ENCODE measurements around the gene ORM1.

ORM1 gene

GRCh38 chr9:114287763-114288192, 35.1 kb upstream of the ORM1 start:
- no peak for DNase-seq (ENCODE audit: low read depth)

- DNase-seq (ENCODE audit: low read depth), result no peak
Measured at GRCh38 chr9:114288193-114289091, 34.5 kb upstream of the ORM1 start.

- no peak for DNase-seq (ENCODE audit: low read depth)
Measured at GRCh38 chr9:114289106-114289505, 33.8 kb upstream of the ORM1 start.

- no peak for DNase-seq (ENCODE audit: low read depth)
Measured at GRCh38 chr9:114289571-114290481, 33.1 kb upstream of the ORM1 start.

- no peak for DNase-seq (ENCODE audit: low read depth)
Measured at GRCh38 chr9:114290561-114290986, 32.3 kb upstream of the ORM1 start.

GRCh38 chr9:114291064-114291474, 31.8 kb upstream of the ORM1 start:
- peak; percentile 67 for DNase-seq (ENCODE audit: low read depth)

- no peak for DNase-seq (ENCODE audit: low read depth)
Measured at GRCh38 chr9:114291886-114292590, 30.9 kb upstream of the ORM1 start.

- no peak for DNase-seq (ENCODE audit: low read depth)
Measured at GRCh38 chr9:114294664-114295063, 28.2 kb upstream of the ORM1 start.

- DNase-seq (ENCODE audit: low read depth), result no peak
Measured at GRCh38 chr9:114296338-114296737, 26.6 kb upstream of the ORM1 start.

GRCh38 chr9:114299286-114300152, 23.4 kb upstream of the ORM1 start:
- no peak for DNase-seq (ENCODE audit: low read depth)

GRCh38 chr9:114300153-114300845, 22.6 kb upstream of the ORM1 start:
- no peak for DNase-seq (ENCODE audit: low read depth)

- no peak for DNase-seq (ENCODE audit: low read depth)
Measured at GRCh38 chr9:114300846-114301797, 21.8 kb upstream of the ORM1 start.

GRCh38 chr9:114301798-114302565, 20.9 kb upstream of the ORM1 start:
- no peak for DNase-seq (ENCODE audit: low read depth)

- DNase-seq (ENCODE audit: low read depth), result no peak
Measured at GRCh38 chr9:114302727-114303126, 20.2 kb upstream of the ORM1 start.

- DNase-seq (ENCODE audit: low read depth), result no peak
Measured at GRCh38 chr9:114303571-114303970, 19.3 kb upstream of the ORM1 start.

GRCh38 chr9:114303977-114304376, 18.9 kb upstream of the ORM1 start:
- DNase-seq (ENCODE audit: low read depth), result no peak

GRCh38 chr9:114304416-114305188, 18.3 kb upstream of the ORM1 start:
- DNase-seq (ENCODE audit: low read depth), result no peak

GRCh38 chr9:114307899-114308267, 15.0 kb upstream of the ORM1 start:
- DNase-seq (ENCODE audit: low read depth), result no peak

All from activated T-cell treated with anti-CD3 and anti-CD28 coated beads for 1 hour (primary cell).